ENCODE data around the gene PTPRG.

DNA sequence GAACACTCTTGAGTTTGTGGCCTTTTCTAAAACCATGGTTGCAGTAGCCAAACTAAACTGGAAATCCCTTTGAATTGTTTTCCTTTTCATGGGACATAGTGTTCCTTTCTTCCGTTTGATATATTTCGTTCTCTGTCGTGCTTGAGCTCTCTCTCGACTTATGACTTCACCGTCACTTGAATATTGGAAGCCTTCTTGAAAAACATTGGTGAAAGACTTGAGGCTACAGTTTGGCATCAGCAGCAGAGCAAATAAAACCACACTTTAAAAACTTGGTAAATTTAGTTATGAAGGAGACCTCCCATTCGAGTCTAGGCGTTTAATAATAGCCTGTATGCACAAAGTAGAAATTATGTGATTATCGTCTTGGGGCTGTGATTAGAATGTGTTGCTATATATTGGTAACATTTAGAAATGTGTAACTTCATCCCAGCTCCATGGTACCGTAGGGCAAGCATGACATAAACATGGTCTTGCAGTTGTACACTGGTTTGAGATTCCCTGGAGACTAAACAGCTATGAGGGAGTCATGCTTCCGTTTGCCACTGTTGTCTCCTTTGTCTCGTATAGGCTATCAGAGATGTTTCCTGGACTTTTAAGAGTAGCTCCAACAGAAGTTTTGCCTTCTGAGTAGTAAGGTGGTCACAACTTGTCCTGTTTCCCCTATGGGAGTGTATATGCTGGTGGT lies 122.3 kb downstream of the PTPRG start:
- TF ChIP-seq SRSF1 (optimal IDR thresholded peaks at IDR 0.05; ENCODE audit: low read depth, low read length) (no peak), ZSCAN22 (CRISPR knock-in tag; IDR thresholded peaks at IDR 0.05) (no peak), PHB2 (IDR thresholded peaks at IDR 0.05; ENCODE audit: partially characterized antibody) (no peak), ZFP36 (IDR thresholded peaks at IDR 0.05; ENCODE audit: borderline replicate concordance, low read depth, low read length, partially characterized antibody) (no peak), RFX1 (IDR thresholded peaks at IDR 0.05) (no peak), ZNF383 (CRISPR knock-in tag; IDR thresholded peaks at IDR 0.05; ENCODE audit: borderline replicate concordance) (no peak), AHR (CRISPR knock-in tag; IDR thresholded peaks at IDR 0.05) (no peak), NFE2 (CRISPR knock-in tag; IDR thresholded peaks at IDR 0.05) (no peak), KAT2B (IDR thresholded peaks at IDR 0.05; ENCODE audit: borderline replicate concordance, low read depth, low read length) (no peak), POLR2AphosphoS5 (IDR thresholded peaks at IDR 0.05; ENCODE audit: low read depth, low read length) (no peak), ZNF44 (CRISPR knock-in tag; IDR thresholded peaks at IDR 0.05) (no peak)
- TF ChIP-seq, protein P1, sequence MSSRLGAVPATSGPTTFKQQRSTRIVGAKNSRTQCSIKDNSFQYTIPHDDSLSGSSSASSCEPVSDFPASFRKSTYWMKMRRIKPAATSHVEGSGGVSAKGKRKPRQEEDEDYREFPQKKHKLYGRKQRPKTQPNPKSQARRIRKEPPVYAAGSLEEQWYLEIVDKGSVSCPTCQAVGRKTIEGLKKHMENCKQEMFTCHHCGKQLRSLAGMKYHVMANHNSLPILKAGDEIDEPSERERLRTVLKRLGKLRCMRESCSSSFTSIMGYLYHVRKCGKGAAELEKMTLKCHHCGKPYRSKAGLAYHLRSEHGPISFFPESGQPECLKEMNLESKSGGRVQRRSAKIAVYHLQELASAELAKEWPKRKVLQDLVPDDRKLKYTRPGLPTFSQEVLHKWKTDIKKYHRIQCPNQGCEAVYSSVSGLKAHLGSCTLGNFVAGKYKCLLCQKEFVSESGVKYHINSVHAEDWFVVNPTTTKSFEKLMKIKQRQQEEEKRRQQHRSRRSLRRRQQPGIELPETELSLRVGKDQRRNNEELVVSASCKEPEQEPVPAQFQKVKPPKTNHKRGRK (CRISPR knock-in tag; IDR thresholded peaks at IDR 0.05): no peak
- TF ChIP-seq, protein P2, sequence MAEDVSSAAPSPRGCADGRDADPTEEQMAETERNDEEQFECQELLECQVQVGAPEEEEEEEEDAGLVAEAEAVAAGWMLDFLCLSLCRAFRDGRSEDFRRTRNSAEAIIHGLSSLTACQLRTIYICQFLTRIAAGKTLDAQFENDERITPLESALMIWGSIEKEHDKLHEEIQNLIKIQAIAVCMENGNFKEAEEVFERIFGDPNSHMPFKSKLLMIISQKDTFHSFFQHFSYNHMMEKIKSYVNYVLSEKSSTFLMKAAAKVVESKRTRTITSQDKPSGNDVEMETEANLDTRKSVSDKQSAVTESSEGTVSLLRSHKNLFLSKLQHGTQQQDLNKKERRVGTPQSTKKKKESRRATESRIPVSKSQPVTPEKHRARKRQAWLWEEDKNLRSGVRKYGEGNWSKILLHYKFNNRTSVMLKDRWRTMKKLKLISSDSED (CRISPR knock-in tag; IDR thresholded peaks at IDR 0.05): no peak

All from HepG2 (cell line).